ENCODE data around the gene ABCG4.
A peak's percentile ranks its signal among the peaks of the same experiment; 100 is the strongest.

ABCG4 gene

GRCh38 chr11:119205574-119206510 is 57.0 kb downstream of the ABCG4 start, which contains the start of gene CBL:
Gene CBL, plus strand, starts transcription at chr11:119206339. Its CDS starts 79 bp downstream, at chr11:119206418.
- DNase-seq: peak; percentile 90 to 95
- no peak for TF ChIP-seq POLR2A (IDR thresholded peaks at IDR 0.05; ENCODE audit: low read length)
- TF ChIP-seq GATA1 (IDR thresholded peaks at IDR 0.05; ENCODE audit: low read depth, low read length): no peak

- TF ChIP-seq GATA1 (IDR thresholded peaks at IDR 0.05; ENCODE audit: low read depth, low read length) (no peak), POLR2A (IDR thresholded peaks at IDR 0.05; ENCODE audit: low read length) (no peak)
- DNase-seq: peak; percentile 33 to 58
Measured at GRCh38 chr11:119206511-119207414, 57.9 kb downstream of the ABCG4 start.

- TF ChIP-seq POLR2A (IDR thresholded peaks at IDR 0.05; ENCODE audit: low read length) (no peak), GATA1 (IDR thresholded peaks at IDR 0.05; ENCODE audit: low read depth, low read length) (no peak)
- no peak for DNase-seq
Measured at GRCh38 chr11:119207415-119207960, 58.6 kb downstream of the ABCG4 start.

- DNase-seq: no peak
- TF ChIP-seq GATA1 (IDR thresholded peaks at IDR 0.05; ENCODE audit: low read depth, low read length) (no peak), POLR2A (IDR thresholded peaks at IDR 0.05; ENCODE audit: low read length) (no peak)
Measured at GRCh38 chr11:119209186-119209585, 60.3 kb downstream of the ABCG4 start.

GRCh38 chr11:119210050-119210449 is 61.2 kb downstream of the ABCG4 start:
- TF ChIP-seq GATA1 (IDR thresholded peaks at IDR 0.05; ENCODE audit: low read depth, low read length) (no peak), POLR2A (IDR thresholded peaks at IDR 0.05; ENCODE audit: low read length) (no peak)
- no peak for DNase-seq
